Left forelimb (tissue), 1 donor: Measurements from ENCODE around the gene ADPRS.

Source experiments
- DNase-seq: peaks from one replicate; pipeline ENCODE4 v3.0.0-alpha.2; 2018; ENCODE audit warnings: low spot score

ADPRS gene

DNA sequence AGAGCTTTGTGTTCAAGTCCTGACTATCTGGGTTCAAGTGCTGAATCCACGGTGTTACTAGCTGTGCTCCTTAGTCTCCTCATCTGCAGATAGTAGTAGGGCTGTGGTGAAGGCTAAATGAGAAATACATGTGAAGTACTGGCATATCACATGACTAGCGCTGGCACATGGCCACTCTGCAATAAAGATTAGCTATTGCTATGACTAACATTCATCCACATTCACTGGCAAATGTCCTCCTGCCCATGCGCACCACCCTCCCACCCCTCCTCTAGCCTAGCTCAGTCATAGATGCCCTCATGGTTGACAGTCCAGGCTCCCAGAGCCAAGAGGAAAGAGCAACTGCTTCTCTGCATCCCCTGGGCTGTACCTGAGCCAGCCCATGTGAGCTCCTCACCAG is 44.8 kb downstream of the ADPRS start:
- DNase-seq: no peak

DNA sequence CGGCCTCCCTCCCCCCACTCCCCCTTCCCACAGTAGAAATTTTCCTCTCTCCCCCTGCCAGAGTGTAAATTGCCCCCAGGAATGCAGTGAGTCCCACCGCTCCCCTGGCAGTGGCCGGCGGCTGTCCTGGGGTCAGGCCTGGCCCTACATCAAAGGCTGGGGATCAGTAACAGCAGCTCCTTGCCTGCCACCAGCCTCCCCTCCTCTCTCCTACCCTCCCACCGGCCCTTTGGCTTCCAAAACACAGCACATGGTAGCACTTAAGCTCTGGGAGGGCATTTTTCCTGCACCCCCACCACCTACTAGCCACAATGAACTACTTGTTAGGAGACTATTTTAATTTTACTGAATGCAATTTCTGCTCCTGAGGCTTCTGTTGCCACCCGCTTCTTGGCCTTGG is 45.3 kb downstream of the ADPRS start:
- no peak for DNase-seq

DNA sequence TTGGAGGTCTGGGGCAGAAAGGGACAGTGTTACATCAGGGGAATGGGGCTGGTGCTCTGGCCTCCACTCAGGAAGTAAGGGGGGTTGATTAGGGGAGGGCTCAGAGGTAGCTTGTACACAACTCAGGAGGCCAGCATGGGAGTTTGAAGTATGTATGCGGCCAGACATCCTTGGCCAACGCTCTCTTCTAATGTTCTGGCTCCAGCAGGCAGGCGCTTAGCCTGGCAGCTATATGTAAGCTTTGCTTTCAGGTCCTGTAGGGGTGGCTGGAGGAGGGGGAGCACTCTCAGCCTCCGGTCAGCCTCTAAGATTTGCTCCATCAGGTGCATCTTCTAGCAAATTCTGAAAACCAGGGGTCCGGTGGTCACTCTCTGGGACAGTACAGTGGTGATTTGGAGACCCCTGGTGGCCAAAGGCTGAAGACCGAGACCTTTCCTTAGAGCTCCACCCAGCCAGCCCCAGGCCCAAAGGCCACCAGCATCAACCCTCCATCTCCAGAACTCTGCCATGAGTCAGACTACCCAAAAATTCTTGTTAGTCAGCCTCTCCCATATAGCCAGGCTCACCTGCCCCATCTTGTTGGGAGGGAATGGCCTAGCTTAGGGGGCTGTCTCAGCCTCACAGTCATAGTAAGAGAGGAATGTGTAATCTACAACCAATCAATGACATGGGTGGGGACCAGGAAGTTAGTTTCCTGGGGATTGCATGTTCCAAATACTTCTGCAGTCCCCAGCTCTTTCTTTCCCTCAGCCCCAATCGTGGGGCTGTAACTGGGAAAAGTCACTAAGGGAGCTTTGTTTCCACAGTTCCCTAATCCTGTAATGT is 46.0 kb downstream of the ADPRS start:
- no peak for DNase-seq

DNA sequence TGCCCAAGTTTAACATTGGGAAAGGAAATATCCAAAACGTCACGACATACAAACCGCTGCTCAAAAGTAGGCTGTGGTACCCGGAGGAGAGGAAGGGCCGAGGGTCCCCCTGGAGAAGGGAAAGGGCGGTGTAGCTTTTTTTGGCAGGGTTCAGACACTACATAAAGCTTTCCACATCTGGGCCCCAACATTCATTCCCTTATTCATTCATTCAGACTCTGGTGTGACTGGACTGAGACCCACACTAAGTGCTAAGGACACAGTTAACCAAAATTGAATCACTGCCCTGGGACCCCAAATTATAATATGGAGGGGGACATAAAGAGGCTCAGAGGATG is 46.6 kb downstream of the ADPRS start:
- DNase-seq: no peak

DNA sequence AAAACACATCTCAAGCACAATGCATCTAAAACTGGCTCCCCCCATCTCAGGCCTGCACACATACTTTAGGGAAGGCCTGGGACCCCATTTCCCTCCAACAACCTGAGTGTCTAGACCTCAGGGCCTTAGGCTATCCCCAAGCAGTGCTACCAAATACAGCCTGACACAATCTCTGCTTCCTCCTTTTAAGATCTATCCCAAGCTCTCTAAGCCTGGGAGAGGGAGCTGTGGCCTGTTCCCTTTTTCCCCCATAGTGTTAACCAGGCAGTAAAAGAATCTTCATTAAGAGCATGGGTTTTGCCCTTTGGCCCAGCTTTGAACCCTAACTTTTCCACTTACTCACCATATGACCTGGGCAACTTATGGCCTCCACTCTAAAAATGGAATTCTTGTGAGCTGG is 47.1 kb downstream of the ADPRS start:
- DNase-seq: no peak

DNA sequence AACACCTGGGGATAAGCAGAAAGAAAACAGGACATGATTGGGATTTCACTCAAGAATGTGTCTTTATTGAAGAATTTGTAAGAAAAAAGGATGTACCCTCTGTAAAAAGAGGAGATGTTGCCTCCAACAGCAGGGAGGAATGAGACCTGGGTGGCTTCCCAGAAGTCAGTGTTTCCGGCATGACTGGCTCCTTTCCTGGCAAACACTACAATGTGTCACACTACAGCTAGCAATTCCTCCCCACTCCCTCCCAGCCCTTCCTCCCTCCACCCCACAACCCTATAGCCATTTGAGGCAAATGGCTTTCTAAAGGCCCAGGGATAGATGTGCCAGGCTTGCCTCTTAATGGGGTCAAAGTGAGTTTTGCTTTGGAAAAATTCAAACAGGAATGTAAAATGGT is 47.8 kb downstream of the ADPRS start:
- DNase-seq: no peak

DNA sequence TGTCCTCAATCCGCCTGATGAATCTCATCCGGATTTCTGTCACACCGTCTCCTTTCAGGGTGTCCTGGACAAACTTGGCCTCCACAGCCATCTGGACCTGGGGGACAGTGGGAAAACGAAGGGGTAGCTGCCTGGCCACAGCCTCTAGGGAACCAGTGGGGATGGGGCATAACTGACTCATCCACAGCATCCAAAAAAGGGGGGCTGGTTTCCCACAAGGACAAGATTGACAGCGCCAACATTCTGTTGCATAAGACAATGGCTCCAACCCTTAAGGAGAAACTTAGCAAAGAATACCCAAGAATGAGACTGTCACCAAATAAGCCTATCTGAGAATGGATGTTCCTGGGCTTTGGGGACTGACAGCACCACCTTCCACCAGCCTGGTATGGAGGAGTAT is 48.5 kb downstream of the ADPRS start:
- DNase-seq: no peak

DNA sequence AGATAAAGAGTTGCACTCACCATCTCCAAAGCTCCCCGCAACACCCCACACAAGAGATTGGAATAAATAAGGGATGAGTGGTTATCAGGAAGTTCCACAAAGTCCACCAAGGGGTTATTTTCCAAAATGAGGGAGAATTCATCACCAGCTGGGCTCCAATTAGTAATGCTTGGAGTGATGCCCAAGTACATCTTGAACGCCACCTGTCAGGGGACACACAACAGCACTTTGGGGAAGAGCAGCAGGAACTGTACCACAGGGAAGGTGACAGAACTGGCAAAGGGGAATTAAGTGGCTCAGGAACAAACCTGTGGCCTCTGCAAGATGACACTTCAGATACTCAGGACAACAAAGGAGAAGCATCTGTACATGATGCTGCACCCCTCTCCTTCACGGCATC is 49.1 kb downstream of the ADPRS start:
- no peak for DNase-seq

DNA sequence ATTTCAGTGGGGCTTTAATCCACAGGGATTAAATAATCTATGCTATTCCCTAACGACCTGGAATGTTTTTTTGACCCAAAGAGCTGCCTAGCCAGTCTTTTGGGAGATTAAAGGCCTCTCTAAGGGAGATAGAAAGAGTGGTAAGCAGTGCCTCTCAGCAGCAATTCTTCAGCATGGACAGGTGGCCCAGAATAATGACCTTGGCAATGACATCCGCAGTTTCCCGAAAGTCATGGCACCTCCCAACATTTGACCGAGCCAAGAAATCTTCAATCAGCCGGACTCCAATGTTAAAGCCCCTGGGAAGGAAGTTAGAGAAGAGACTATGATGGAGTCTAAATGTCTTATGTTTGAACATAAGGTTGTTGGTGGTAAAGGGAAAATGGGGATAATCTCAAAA is 50.8 kb downstream of the ADPRS start:
- no peak for DNase-seq

DNA sequence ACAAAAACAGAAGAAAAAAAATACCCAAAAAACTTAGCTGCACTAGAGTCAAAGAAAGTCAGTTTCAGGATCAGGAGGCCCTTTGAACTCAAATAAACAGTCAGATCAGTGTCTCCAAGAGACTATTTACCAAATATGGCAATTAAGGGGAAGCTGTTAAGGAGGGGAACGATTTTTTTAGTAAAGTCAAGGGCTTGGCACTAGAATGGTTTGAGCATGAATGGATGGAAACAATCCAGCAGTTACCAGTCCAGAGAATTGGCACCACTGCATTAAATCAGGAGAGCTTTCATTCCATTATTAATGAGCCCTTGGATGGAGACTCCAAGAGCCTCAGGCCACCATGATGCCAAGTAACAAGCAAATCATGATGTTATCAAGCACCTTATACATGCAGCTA is 53.4 kb downstream of the ADPRS start:
- no peak for DNase-seq

DNA sequence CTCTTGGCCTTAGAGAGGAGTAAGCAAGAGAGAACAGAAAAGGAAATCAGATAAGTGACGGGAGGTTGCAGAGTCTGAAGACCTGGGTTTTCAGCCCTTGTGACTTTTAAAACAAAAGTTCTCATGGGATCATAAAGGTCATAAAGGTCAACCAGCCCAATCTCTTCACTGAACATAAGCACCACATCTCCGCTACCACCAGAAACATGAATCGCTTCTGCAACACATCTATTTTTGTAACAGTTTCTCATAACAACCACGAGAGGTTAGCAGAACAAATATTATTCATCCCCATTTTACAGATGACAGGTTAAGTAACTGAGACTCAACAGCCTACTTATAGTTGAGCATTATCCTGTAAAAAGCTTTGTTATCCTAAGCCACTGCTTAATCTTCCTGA is 54.7 kb downstream of the ADPRS start:
- no peak for DNase-seq
